Endodermal cell (in vitro differentiated cells): ENCODE data around the gene SMIM14. TPM values are rescaled to one million over a fixed set of nuclear protein-coding genes. Genes with fewer than 3 reads are reported as not detected.
"Not testable (repeated sequence)": the region's sequence is repeated elsewhere in the genome, so short reads cannot be mapped to it uniquely, and the experiment has no call there.

Experiments used
- DNase-seq: peaks from one replicate; pipeline ENCODE4 v3.0.0-alpha.2; 2017
- H3K27ac ChIP-seq: 2 replicates; pipeline ENCODE4 v1.5.1; 2013; ENCODE audit warnings: mild to moderate bottlenecking, low read depth, low read length, moderate library complexity
- H3K27me3 ChIP-seq: 2 replicates; pipeline ENCODE4 v1.6.1; 2013; ENCODE audit warnings: mild to moderate bottlenecking, low read length, moderate library complexity; ENCODE audit not compliant: insufficient read depth, control insufficient read depth, poor library complexity, severe bottlenecking
- H3K36me3 ChIP-seq: 2 replicates; pipeline ENCODE4 v1.7.0; 2013; ENCODE audit warnings: mild to moderate bottlenecking, low read length, moderate library complexity; ENCODE audit not compliant: control insufficient read depth, insufficient read depth
- H3K4me1 ChIP-seq: one replicate; pipeline ENCODE4 v1.7.0; 2013; ENCODE audit warnings: low read length; ENCODE audit not compliant: control insufficient read depth, insufficient read depth
- H3K4me3 ChIP-seq: 2 replicates; pipeline ENCODE4 v1.5.1; 2013; ENCODE audit warnings: mild to moderate bottlenecking, low read length, moderate library complexity
- H3K9ac ChIP-seq: 2 replicates; pipeline ENCODE4 v1.6.1; 2013; ENCODE audit warnings: mild to moderate bottlenecking, low read length, moderate library complexity; ENCODE audit not compliant: poor library complexity, severe bottlenecking; ENCODE audit errors: extremely low read depth
- H3K9me3 ChIP-seq: 2 replicates; pipeline ENCODE4 v1.6.1; 2013; ENCODE audit warnings: mild to moderate bottlenecking, low read length, moderate library complexity; ENCODE audit not compliant: control insufficient read depth
- H3K27ac Mint-ChIP-seq: 2 replicates; pipeline ENCODE4 v1.8.0; 2020; ENCODE audit warnings: mixed read lengths
- H3K27me3 Mint-ChIP-seq: 2 replicates; pipeline ENCODE4 v1.8.0; 2021; ENCODE audit warnings: mild to moderate bottlenecking, mixed read lengths; ENCODE audit not compliant: insufficient read depth
- H3K36me3 Mint-ChIP-seq: 2 replicates; pipeline ENCODE4 v1.8.0; 2020; ENCODE audit warnings: low read depth, mixed read lengths
- H3K4me1 Mint-ChIP-seq: 2 replicates; pipeline ENCODE4 v1.8.0; 2020; ENCODE audit warnings: mixed read lengths
- H3K4me3 Mint-ChIP-seq: 2 replicates; pipeline ENCODE4 v1.8.0; 2020; ENCODE audit warnings: mild to moderate bottlenecking, moderate library complexity, mixed read lengths
- H3K9me3 Mint-ChIP-seq: 2 replicates; pipeline ENCODE4 v1.8.0; 2020; ENCODE audit warnings: mild to moderate bottlenecking, mixed read lengths
- WGBS, 2 experiments: methylation state at CpG; one replicate each; pipeline versions ENCODE4 v1.1.5 to v1.1.7; 2013; ENCODE audit warnings: missing lambda C conversion rate in 2 of 2, mixed read lengths in 1 of 2; ENCODE audit not compliant: insufficient coverage in 1 of 2, insufficient read length in 1 of 2; 5-methylcytosine and 5-hydroxymethylcytosine counted together
- total RNA-seq, 2 donors: library from RNA; stranded (reverse); fragmentation: NEBNext Ultra II Directional in 1 of 2; extraction: Animal tissue kit (Norgen Biotek cat#: 25700) in 1 of 2; gene quantifications; 2 replicates in 1 of 2; 3 replicates in 1 of 2; pipeline ENCODE4 v1.2.1, GENCODE V29; 2021
- TF ChIP-seq, protein P1 (sequence below): fragments of 200-600 bp; sonication (generic); conservative IDR thresholded peaks from 2 replicates; pipeline ENCODE4 v1.5.0; 2021; ENCODE audit warnings: antibody characterized with exemption, mild to moderate bottlenecking

The SMIM14 gene
- total RNA-seq, 2 donors from 2014 or later, result 24.3 to 24.6 TPM

DNA sequence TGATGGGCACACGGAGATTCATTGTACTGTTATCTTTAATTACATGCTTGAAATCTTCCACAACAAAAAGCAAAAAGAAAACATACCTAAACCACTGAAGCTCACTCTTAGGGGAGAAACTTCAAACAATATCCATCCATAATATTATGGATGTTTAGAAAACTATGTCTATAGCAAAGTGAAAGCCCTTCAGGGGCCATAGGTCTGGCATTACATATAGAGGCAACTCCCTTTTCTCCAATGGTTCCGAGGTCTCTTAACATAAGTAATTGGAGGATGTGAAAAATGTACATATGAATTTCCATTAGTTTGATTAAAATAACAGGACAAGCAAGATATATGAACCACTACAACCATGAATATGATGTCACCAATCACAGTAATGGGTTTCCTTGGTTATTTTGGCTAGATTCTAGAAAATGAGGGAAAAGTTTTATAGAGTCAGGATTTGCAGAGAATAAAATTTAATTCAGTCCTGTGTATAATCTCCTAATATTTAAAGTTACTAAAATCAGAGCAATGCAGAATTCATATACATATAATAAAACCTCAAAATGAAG is 122.2 kb downstream of the SMIM14 start:
- DNase-seq, result no peak
- H3K27ac Mint-ChIP-seq, result no peak overlapping the region
- Histone ChIP-seq H3K27me3 (no peaks in the 10 kb centered on the region), H3K9me3 (no peaks in the 10 kb centered on the region), H3K4me3 (no peak overlapping the region), H3K27ac (no peak overlapping the region), H3K36me3 (peaks cover 87% of the 10 kb centered on the region), H3K4me1 (no peaks in the 10 kb centered on the region), H3K9ac (no peak overlapping the region)
- WGBS, 2 experiments, result 91% methylated on average over 2 of the region's 2 CpGs; no CpG with 5 or more reads in 1 of the 2 experiments
- peaks cover 65% of the 10 kb centered on the region for H3K36me3 Mint-ChIP-seq
- H3K9me3 Mint-ChIP-seq, result no peaks in the 10 kb centered on the region
- no peak overlapping the region for H3K4me3 Mint-ChIP-seq
- H3K4me1 Mint-ChIP-seq, result no peaks in the 10 kb centered on the region
- no peaks in the 10 kb centered on the region for H3K27me3 Mint-ChIP-seq
- TF ChIP-seq, protein P1, sequence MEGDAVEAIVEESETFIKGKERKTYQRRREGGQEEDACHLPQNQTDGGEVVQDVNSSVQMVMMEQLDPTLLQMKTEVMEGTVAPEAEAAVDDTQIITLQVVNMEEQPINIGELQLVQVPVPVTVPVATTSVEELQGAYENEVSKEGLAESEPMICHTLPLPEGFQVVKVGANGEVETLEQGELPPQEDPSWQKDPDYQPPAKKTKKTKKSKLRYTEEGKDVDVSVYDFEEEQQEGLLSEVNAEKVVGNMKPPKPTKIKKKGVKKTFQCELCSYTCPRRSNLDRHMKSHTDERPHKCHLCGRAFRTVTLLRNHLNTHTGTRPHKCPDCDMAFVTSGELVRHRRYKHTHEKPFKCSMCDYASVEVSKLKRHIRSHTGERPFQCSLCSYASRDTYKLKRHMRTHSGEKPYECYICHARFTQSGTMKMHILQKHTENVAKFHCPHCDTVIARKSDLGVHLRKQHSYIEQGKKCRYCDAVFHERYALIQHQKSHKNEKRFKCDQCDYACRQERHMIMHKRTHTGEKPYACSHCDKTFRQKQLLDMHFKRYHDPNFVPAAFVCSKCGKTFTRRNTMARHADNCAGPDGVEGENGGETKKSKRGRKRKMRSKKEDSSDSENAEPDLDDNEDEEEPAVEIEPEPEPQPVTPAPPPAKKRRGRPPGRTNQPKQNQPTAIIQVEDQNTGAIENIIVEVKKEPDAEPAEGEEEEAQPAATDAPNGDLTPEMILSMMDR, result no peak

GRCh38 chr4:39515669-39516401 is 122.8 kb downstream of the SMIM14 start:
- not testable (repeated sequence) for H3K27ac Mint-ChIP-seq, H3K27me3 ChIP-seq, H3K4me3 Mint-ChIP-seq, H3K4me1 Mint-ChIP-seq, H3K4me1 ChIP-seq, H3K9me3 Mint-ChIP-seq, H3K27me3 Mint-ChIP-seq, H3K9me3 ChIP-seq, H3K9ac ChIP-seq, DNase-seq, H3K4me3 ChIP-seq, H3K27ac ChIP-seq
- H3K36me3 ChIP-seq, result peaks cover 80% of the 10 kb centered on the region
- WGBS, 2 experiments, result 96% methylated on average over 11 to 14 of the region's 14 CpGs
- peaks cover 63% of the 10 kb centered on the region for H3K36me3 Mint-ChIP-seq

DNA sequence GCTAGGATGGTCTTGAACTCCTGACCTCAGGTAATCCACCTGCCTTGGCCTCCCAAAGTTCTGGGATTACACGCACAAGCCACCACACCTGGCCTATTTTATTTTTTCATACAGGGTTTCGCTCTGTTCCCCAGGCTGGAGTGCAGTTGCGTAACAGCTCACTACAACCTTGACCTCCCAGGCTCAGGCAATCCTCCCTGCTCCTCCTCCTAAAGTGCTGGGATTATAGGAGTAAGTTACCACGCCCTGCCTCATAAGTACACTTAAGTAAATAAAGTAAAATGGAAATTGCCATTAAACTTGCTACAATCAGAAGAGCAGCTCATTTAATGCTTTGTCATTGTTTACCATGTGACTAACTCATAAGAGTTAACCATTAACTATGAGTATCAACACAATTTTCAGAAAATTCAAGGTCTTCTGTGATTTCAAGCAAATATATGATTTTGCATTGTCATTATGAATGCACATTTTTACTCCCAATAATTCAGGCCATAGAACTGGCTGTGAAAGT is 123.7 kb downstream of the SMIM14 start:
- peaks cover 82% of the 10 kb centered on the region for H3K36me3 ChIP-seq
- no peak for DNase-seq
- H3K4me3 ChIP-seq, result no peak overlapping the region
- no peak overlapping the region for H3K9ac ChIP-seq
- H3K27ac ChIP-seq, result no peak overlapping the region
- H3K36me3 Mint-ChIP-seq, result peaks cover 67% of the 10 kb centered on the region
- TF ChIP-seq, protein P1, result no peak
- peak overlapping the region; percentile 93 for H3K27ac Mint-ChIP-seq
- WGBS, 2 experiments, result 98% methylated on average over 4 of the region's 4 CpGs; no CpG with 5 or more reads in 1 of the 2 experiments
- no peaks in the 10 kb centered on the region for H3K27me3 ChIP-seq
- H3K9me3 ChIP-seq, result no peaks in the 10 kb centered on the region
- H3K4me1 Mint-ChIP-seq, result no peaks in the 10 kb centered on the region
- no peaks in the 10 kb centered on the region for H3K9me3 Mint-ChIP-seq
- no peaks in the 10 kb centered on the region for H3K27me3 Mint-ChIP-seq
- no peak overlapping the region for H3K4me3 Mint-ChIP-seq
- no peaks in the 10 kb centered on the region for H3K4me1 ChIP-seq

- not testable (repeated sequence) for H3K9me3 ChIP-seq, H3K27me3 Mint-ChIP-seq, DNase-seq, H3K9me3 Mint-ChIP-seq, H3K9ac ChIP-seq, H3K4me3 ChIP-seq, H3K4me1 Mint-ChIP-seq, H3K27me3 ChIP-seq, H3K4me3 Mint-ChIP-seq, H3K4me1 ChIP-seq, H3K27ac ChIP-seq, H3K27ac Mint-ChIP-seq
- WGBS, 2 experiments, result 97% methylated on average over 1 of the region's 1 CpG; no CpG with 5 or more reads in 1 of the 2 experiments
- peaks cover 74% of the 10 kb centered on the region for H3K36me3 Mint-ChIP-seq
- H3K36me3 ChIP-seq, result peaks cover 83% of the 10 kb centered on the region
Measured at GRCh38 chr4:39514266-39514665, 124.4 kb downstream of the SMIM14 start.
